Choroid plexus epithelial cell (primary cell): ENCODE measurements around the gene PPP1R13L.

Experiments used
- DNase-seq: peaks from one replicate; pipeline ENCODE4 v3.0.0-alpha.2; 2010; ENCODE audit warnings: low read depth
- H3K4me3 ChIP-seq: 2 replicates; pipeline ENCODE4 v1.5.1; 2011; ENCODE audit warnings: low read depth, mild to moderate bottlenecking, control low read depth, low read length, moderate library complexity
- TF ChIP-seq, protein P1 (sequence below): conservative IDR thresholded peaks from 2 replicates; pipeline ENCODE4 v1.5.1; 2011; ENCODE audit warnings: low read depth, mild to moderate bottlenecking, control low read depth, inconsistent platforms, low read length, moderate library complexity

PPP1R13L gene

GRCh38 chr19:45403781-45404556 lies 900 bp downstream of the PPP1R13L start:
- TF ChIP-seq, protein P1, sequence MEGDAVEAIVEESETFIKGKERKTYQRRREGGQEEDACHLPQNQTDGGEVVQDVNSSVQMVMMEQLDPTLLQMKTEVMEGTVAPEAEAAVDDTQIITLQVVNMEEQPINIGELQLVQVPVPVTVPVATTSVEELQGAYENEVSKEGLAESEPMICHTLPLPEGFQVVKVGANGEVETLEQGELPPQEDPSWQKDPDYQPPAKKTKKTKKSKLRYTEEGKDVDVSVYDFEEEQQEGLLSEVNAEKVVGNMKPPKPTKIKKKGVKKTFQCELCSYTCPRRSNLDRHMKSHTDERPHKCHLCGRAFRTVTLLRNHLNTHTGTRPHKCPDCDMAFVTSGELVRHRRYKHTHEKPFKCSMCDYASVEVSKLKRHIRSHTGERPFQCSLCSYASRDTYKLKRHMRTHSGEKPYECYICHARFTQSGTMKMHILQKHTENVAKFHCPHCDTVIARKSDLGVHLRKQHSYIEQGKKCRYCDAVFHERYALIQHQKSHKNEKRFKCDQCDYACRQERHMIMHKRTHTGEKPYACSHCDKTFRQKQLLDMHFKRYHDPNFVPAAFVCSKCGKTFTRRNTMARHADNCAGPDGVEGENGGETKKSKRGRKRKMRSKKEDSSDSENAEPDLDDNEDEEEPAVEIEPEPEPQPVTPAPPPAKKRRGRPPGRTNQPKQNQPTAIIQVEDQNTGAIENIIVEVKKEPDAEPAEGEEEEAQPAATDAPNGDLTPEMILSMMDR: peak; percentile 74
- H3K4me3 ChIP-seq: peak overlapping the region; percentile 94
- DNase-seq: peak; percentile 54

DNA sequence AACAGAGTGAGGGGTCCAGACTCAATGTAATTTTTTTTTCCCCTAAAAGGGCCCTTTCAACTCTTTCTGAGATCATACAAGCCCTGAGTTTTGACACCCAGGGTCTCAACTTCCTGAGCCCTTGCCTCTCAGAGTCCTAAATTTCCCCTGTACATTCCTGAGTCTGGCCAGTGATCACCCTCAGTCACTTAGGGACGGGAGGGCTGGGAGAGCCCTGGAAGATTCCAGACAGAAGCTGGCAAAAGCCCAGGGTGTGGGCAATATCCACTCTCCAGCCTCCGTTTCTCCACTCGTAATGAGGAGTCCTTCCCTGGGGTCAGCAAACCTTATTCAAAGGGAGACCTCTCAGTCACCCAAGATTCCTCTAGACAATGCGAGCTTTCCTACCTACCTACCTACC lies 1.6 kb downstream of the PPP1R13L start:
- TF ChIP-seq, protein P1: no peak
- DNase-seq: no peak
- H3K4me3 ChIP-seq: no peak overlapping the region

DNA sequence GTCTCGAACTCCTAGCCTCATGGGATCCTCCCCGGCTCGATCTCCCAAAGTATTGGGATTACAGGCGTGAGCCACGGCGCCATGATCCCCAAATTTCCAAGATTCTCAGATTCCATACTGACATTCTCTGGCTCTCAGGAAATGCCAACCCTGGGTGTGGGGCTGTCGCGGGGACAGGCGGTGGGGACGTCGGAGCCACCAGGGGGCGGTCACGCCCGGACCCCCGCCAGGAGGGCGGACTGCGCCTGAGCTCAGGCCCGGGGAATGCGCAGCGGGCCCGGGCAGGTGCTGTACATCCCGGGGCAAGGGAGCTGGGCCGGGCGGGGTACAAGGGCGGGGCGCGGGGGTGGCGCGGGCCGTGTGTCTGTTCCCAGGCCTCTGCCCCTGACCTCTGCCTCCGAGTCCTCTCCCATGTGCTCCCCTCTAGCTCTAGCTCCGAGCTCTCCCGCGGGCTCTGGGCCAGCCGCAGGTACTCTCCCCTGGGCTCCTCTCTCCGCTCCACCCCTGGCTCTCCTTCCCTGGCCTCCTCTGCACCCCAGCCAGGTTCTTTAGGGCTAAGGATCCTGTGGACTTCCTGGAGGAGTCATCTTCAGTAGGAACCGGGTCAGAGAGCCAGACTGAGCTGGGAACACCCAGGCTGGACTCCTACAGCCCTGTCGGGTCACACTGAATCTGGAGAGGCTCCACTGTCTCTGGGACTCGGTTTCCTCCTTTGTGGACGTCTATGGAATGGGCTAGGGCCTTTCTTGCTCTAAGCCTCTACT lies 2.4 kb downstream of the PPP1R13L start:
- TF ChIP-seq, protein P1: peak; percentile 53
- no peak overlapping the region for H3K4me3 ChIP-seq
- DNase-seq: no peak

DNA sequence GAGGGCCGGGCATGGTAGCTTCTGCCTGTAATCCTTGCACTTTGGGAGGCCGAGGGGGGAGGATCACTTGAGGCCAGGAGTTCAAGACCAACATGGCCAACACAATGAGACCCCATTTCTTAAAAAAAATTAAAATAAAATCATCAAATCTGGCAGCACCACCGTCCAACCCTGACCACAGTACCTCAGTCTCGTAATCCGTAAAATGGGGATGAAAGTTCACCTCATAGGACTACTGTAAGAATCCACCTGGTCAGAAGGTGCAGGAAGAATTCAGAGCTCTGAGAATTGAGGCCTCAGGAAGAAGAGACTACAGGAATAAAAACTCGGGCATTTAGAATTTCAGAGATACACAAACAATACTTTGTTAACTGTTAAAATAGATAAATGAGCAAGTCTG lies 3.1 kb downstream of the PPP1R13L start:
- no peak for DNase-seq
- H3K4me3 ChIP-seq: no peak overlapping the region
- TF ChIP-seq, protein P1: no peak

GRCh38 chr19:45400192-45400591 lies 4.7 kb downstream of the PPP1R13L start:
- no peak overlapping the region for H3K4me3 ChIP-seq
- TF ChIP-seq, protein P1: no peak
- DNase-seq: no peak

GRCh38 chr19:45395821-45396617 lies 8.8 kb downstream of the PPP1R13L start:
- DNase-seq: no peak
- H3K4me3 ChIP-seq: no peak overlapping the region
- TF ChIP-seq, protein P1: peak; percentile 8
